ENCODE measurements around the gene TSPAN31.

TSPAN31 gene

DNA sequence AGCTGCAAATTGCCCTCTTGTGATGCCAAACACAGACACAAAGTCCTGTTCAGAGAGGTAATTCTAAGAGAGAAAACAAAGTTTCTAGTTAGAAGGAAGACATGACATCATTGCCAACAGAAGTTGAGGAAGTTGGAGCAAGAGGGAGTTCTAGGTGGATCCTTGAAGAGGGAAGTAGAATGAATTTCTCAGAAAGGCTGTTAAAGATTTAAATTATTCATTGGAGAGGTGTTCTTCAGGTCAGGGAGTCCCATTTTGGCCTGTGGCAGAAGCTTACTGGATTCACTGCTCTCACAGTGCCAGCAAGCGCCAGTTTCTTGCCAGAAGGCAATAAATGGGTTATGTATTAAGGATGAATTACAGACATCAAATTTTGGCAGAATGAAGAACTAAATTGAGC, 53.1 kb downstream of the TSPAN31 start:
- no peak for DNase-seq
